HG02798 (cell line): ENCODE results near the gene TAF15.

Experiments used
- ATAC-seq: cut with Tn5 transposase; IDR thresholded peaks from one replicate; pipeline ENCODE4 v1.9.1; 2021; ENCODE audit warnings: mild to moderate bottlenecking; ENCODE audit not compliant: unreplicated experiment, poor library complexity

Gene TAF15

DNA sequence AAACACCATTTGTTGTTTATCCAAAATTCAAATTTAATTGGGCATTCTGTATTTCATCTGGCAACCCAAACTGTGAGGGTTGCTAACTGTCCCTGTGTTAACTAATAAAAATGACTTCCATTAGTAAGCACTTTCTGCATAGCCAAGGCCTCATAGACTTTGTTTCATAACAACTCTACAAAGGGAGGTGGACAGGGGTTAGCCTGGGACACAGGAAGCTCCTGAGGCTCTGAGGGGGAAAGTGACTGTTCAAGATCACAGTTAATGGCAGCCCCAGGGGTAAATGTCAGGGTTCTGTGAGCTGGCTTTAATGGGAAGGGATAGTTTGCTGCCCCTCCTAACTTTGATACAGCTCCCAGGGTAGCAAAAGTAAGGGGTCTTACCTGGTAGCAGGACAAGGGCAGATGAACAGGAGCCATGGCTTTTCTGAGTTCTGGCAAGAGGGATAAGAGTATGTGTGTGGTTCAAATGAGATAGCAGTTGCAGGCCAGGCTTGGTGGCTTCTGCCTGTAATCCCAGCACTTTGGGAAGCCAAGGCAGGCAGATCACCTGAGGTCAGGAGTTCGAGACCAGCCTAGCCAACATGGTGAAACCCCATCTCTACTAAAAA is 57.2 kb downstream of the TAF15 start:
- ATAC-seq: no peak

DNA sequence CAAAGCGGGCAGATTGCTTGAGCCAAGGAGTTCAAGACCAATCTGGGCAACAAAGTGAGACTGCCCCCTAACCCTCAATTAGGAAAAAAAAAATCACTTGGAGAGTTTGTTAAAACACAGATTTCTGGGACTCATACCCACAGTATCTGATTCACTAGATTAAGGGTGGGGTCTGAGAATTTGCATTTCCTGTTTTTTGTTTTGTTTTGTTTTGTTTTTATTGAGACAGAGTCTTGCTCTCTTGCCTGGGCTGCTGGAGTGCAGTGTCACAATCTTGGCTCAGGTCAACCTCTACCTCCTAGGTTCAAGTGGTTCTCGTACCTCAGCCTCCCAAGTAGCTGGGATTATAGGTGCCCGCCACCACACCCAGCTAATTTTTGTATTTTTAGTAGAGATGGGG is 58.3 kb downstream of the TAF15 start:
- ATAC-seq: no peak

DNA sequence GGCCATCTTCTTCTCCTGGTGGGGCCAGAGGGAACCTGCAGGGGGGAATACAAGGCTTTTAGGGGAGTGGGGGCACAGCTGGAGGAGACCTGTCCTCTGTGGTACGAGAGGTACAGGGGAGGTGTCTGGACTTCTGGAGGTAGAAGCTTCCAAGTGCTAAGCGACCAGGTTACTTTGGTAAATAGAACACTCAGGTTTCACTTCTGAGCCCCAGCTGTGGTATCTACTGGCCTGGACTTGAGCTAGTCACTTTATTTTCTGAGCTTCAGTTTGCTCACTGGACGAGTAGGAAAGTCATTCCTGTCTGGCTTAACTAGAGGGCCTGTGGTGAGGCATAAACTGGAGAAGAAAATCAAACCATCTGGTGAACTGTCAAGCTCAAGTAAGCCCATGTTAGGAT is 59.5 kb downstream of the TAF15 start, which contains the start of gene HEATR9:
Gene HEATR9, minus strand, starts transcription at position 155 of the 400 bp plus-strand sequence. Its CDS starts 149 bp downstream, at position 6.
- ATAC-seq: no peak

DNA sequence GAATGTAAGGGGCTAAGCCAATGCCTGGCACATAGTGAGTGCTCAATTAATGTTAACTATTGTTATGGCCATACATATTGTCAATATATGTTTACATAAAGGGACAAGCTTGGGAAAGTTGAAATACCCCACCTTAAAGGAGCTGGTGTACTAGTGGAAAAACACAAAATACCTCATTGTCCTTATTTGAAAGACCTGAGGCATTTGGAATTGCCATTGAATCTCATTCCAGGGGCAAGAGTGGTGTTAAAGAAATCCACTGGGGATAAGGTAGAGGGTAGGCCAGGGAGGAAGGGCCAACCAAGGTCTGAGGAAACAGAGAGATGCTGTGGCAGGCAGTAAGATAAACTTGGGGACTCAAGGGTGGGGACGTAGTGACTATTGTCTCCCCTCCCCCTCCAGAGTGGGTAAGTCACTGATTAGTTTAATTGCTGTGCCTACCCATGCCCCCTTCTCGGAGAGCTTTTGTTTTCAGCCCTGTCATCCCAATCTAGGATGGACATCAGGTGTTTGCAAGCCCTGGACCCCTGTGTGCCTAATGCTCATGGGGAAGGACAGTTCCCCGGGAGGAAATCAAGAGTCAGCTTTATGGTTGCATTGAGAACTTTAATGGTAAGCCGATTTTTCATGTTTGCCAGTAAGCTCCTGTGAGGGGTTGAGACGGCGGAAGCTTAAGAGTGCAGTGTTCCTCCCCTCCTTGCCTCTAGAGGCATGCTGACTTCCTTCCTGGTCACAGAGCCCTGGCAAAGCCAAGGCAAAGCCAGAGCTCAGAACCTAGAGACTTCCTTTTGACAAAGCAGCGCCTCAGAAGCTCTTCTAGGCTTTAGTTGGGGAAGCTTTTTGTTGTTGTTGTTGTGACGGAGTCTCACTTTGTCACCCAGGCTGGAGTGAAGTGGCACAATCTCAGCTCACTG is 61.9 kb downstream of the TAF15 start:
- ATAC-seq: no peak

DNA sequence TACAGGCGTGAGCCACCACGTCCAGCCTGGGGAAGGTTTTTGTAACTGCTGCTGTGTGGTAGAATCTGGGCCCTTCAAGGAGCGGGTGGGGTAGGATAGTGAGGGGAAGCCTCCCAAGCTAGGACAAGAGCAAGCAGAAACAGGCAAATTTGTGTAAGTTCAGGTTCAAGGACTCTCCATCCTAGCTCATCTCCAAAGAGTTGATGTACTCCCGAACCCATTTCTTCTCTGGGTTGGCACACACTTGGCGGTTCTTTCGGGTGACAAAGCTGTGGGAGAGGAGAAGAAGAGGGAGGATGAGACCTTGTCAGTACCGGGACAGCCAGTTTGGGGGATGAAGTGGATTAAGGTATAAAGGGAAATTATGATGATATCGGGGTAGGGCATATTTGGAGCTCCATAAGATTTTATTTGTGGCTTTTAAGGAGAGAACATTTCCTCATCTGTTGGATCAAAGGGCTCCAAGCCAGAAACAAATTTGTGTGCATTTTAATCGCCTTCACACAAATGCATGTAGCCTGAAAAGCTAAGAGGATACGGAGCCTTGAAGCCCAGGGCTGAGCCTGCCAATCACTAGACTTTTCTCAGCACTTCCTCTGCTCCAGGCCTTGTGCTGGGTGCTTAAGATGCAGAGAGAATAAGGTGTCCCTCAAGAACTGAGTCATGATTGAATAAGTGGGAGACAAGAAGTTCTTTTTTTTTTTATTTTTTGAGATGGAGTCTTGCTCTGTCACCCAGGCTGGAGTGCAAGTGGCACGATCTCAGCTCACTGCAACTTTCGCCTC is 63.1 kb downstream of the TAF15 start:
- ATAC-seq: no peak

DNA sequence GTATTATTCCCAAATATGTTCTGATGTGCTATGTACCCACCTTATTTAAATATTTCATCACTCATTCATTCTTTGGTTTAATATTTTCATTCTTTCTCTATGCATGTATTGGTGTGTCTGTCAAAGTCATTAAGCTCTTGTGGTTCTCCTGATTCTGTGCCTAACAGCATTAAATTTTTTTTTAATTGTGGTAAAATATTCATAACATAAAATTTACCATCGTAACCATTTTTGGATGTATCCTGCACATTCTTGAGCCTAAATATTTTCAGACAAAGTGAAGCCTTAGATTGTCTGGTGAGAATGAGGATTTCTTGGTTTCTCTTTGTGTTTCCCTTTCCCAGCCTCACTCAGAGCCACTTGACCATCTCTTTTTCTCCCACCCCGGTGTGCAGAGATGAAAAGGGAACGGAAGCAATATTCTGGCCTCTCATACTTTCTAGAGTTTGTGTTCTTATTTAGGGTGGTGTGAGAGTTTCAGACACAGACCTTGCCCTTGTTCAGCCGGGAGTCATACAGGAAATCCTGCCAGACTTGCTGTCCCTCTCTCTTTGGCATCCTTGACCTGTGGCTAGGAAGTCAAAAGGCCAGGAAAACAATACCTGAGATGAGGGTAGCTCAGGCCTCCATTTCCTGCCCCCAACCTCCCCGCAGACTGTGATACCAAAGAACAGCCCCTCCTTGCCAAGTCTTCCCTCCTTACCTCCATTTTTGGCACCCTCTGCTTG is 66.0 kb downstream of the TAF15 start:
- no peak for ATAC-seq

DNA sequence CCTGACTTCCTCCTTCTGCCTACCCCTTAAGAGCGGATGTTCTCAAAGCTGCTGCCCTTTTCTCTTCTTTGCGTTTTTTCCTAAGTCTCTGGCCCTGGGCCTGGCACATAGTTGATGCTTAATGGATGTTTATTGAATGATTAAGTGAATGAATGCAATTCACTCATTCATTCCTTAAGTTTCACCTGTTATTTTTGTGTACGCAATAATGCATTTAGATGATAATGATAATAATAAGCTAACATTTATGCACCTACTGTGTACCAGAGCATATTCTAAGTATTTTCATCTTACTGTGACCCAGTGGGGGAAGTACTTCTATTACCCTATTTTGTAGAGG is 66.5 kb downstream of the TAF15 start:
- no peak for ATAC-seq

DNA sequence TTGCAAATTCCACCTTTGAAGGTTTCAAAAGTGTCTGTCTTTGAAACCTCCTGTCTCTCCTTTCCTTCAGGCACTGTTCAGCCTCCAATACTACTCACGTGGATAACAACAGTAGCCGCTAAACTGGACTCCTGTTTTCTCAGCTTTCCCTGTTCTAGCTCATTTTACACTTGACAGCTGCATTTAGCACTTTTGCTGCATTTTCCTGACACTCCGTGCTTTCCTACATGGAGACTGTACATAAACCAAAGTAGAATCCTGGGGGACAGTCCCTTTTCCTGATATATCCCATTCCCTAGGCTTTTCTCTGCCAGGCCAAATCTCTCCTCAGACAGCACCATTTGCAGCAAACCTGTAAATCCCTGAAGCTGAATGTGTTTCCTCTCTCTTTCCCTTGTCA is 67.2 kb downstream of the TAF15 start:
- no peak for ATAC-seq

DNA sequence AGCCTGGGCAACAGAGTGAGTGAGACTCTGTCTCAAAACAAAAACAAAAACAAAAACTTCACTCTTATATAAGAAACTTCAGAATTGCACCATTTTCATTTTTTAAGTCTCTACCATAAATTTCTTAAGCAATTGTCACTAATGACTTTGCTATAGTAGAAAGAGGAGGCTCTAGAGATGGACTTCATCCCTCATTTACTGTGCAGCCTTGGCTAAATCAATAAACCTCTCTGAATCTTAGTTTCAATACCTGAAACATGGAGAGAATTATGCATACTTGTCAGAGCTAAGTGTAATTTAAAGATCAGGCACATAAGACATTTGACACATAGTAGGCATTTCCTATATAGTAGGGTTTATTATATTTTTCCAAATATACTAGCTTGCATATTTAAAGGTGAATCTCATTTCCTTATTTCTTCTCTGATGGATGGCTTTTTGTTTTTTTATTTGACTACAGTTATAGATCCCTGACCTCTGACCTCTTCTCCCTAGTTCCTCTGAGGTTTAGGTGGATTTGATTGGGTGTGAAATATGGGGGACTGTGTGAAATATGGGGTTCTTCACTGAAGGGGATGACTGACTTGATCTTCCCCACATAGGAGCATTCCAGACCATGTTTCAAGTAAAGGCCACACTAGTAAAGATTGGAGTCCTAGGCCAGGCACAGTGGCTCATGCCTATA is 68.2 kb downstream of the TAF15 start:
- ATAC-seq: no peak

DNA sequence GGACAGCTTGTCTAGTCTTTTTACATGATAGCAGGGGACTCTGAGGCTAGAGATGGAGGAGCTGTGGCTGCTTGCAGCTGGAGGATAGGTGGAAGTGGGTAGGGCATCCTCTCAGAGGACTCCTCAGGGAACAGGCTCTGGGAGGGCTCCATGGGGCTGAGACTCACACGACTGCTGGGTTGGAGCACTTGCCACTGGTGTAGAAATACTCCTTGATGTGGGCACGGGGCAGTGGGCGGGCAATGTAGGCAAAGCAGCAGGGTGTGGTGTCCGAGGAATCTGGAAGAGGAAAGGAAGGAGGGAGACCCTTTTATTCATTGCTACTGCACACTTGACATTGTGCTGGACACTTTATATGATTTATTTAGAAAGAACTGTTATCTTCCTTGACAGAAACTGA is 69.1 kb downstream of the TAF15 start:
- no peak for ATAC-seq

DNA sequence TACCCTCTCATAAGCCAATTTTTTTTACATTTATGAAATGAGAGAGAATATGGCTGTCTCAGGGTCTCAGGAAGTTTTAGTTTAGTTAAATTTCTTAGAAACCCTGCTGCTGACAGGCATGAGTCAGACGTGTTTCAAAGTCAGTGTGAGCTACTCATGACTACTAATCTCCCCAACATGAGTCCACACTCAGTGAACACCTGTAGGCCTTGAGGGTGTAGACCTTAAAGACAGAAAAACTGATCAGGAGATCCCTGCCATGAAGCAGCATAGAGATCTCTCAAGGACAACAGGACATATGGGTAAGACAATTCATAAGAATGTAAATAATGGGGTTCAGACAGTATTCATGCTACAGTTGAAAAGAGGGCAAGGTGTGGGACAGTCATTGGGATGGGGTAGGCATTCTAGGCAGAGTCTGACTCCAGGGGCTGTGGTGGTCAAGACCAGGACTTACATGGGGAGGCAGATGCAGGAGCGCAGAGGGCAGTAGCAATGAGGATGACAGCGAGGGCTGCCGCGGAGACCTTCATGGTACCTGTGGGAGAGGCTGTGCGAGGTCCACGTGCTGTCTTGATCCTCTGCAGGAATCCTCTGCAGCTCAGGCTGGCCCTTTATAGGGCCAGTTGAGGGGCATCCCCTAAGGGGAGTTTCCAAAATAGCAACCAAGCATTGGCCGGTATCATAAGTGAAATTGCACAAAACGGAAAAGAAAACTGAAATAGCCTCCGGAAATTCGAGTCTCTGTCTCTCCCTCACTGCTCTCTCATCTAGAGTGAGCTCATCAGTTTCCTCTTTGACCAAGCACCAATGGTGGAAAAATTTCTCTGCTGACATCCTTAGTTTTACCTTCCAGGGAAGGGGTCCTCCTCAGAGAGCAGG is 70.7 kb downstream of the TAF15 start, which contains the start of gene CCL5:
Gene CCL5, minus strand, starts transcription at position 588 of the 882 bp plus-strand sequence.
- ATAC-seq: peak; percentile 94

DNA sequence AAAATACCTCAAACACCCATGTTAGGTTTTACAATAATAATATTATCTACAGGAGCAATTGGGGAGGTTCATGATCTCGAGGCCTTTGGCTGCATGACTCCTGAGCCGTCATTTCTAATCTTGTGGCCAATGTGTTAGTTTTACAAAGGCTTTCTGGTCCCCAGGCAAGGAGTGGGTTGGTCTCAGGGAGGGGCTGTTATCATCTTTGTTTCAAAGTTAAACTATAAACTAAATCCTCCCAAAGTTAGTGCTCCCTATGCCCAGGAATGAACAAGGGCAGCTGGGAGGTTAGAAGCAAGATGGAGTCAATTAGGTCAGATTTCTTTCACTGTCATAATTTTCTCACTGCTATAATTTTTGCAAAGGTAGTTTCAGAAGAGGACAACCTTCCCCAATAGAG is 80.0 kb downstream of the TAF15 start:
- ATAC-seq: no peak

DNA sequence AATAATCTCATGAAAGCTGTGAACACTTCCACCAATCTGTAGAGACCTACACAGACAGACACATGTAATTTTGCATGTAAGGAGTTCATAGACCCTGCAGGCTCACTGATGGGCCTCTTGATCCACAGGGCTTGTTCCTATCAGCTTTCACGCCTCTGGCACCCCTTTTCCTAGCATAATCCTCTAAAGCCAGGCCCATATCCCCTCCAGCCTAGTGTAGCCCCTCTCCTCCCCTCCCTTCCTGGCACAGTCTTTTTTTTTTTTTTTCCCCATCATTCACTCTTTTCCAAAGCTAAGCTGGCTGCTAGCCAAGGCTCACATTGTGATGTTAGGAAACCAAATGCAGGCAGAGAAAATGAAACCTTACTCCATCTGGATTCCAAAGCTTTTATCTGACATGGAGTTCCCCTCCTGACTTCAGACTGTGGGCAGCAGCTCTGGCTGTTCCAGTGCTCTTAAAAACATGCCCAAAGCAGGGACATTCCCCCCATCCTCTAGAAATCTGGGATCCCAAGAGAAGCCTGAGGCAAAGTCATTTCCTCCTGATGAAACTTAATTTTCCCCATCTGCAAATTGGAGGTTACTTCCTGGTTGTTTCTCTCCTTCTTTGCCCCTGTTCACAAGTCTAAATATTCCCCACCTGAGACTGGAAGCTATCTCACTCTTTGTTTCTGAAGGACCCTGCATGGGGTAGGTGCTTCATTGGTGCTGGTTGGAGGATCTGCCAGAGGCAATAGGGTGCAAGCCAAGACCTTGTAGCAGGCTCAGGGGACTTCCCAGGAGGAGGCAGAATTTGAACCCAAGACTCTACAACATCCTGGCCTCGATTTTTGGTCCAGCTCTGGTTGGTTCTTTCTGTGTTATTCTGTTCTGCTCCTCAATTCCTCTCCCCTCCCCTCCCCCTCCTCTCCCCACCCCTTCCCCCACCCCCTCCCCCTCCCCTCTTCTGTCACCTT is 80.8 kb downstream of the TAF15 start:
- ATAC-seq: no peak

DNA sequence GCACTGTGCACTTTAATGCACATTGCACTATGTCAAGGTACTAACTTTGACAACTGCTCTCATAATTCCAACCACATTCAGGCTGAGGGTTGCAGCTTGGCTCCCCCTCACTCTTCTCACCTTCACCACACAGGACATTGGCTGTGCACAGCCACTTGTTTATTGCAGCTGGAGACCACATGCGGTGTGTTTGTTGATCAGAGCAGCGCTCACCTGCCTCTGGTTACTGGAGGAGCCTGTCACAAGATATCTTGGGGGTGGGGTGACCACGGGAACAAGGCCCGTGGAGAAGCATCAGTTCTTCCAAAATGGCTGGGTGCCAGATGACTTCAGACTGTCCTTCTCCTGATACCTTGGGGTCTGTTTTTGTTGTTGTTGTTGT is 81.5 kb downstream of the TAF15 start:
- ATAC-seq: peak; percentile 74

DNA sequence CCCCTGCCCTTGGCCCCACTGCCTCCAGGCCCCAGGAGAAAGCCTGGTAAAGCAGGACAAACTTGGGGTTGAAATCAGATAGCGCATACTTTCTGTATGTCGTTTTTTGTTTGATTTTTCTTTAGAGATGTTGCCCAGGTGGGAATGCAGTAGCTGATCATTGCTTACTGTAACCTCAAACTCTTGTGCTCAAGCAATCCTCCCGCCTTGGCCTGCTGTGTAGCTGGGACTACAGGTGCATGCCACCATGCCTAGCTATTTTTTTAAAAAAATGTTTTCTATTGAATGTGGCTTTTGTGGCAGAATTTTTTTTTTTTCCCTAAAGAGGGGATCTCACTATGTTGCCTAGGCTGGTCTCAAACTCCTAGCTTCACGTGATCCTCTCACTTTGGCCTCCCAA is 82.0 kb downstream of the TAF15 start:
- no peak for ATAC-seq

DNA sequence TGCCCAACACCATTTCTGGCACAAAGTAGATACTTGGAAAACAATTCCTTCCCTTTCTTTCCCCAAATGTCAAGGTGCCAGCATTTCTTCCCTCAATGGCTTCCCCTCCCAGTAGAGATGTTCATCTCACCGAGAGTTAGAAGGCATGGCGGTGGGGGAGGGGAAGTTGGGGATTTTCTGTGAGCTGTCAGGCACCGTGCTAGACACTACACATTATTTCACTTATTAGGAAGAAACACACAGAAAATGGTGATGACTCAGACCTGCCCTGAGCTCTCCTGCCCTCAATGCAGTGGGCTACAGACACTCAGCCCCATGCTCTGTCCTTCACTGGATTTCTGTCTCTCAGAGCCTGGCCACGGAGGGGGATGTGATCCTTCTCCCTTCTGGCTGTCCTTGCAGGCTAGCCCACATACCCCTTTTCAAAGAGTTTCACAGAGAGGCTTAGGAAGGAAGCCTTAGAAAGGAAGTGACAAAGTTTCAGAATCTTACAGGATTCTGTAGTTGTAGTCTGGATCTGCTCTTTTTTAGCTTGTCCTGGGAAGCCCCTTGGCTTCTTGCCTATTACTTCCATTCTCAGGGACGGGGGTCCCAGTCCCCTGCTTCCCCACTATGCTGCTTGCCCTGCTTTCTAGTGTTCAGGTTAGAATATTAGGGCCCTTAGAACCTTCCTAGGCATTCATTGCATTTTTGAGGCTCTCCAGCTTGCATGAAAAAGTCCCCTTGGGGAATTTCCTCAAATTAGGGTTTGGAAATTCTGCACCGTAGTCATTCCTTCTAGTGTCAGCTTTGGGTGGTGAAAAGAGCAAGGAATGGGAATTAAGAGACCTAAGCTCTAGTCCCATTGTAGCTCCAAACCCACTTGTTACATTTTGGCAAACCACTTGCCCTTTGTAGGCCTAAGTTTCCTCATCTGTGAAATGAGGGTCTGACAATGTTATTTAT is 83.1 kb downstream of the TAF15 start:
- no peak for ATAC-seq

DNA sequence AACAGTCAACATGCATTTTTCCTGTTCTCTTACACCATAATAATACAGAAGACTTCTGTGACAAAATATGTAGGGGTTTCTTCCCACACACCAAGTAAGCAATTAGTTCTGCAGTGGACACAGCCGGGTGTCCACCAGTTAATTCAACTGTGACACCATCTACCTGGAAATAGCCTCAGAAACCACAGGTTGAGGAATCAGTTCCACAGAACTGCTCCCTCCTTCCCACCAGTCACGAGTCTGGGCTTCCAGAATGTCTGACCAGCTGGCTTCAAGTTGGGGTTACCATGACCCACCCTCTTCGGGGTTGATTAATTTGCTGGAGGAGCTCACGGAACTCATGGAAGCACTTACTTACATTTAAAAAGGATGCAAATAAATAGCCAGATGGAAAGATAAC is 84.5 kb downstream of the TAF15 start:
- ATAC-seq: no peak
